GM19240 (cell line): ENCODE data around the gene PAX1.

Source experiments
- DNase-seq: peaks from one replicate; pipeline ENCODE4 v3.0.0; 2011; ENCODE audit warnings: low spot score; ENCODE audit not compliant: insufficient read length

Gene PAX1

GRCh38 chr20:21725892-21726291 is 20.4 kb downstream of the PAX1 start:
- DNase-seq, result no peak

DNA sequence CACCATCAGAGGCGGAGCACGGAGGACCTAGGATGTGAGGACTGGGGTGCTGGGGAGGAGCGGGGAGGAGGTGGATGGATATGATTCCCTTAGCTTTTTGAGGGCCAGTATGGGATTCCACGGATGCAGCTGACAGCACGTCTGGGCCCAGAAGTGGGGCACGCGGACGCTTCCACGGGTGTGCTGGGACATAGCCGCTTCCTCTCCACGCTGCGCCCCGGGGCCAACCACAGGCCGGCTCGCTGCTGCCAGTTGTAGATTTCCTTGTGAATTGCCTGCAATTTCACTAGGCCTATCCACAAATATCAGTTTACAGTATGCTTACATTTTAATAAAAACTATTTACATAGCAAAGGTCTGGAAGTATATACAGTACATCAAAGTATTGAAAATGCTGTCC is 23.9 kb downstream of the PAX1 start:
- no peak for DNase-seq

DNA sequence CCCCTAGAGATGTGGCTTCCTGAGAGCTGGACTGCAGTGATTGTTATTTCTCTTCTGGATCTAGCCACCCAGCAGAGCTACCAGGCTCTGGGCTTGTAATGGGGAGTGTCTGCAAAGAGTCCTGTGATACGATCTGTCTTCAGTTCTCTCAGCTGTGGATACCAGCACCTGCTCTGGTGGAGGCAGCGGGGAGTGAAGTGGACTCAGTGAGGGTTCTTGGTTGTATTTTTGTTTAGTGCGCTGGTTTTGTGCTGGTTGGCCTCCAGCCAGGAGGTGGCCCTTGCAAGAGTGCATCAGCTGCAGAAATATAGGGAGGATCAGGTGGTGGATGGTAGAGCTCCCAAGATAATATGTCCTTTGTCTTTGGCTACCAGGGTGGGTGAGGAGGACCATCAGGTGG is 33.7 kb downstream of the PAX1 start:
- no peak for DNase-seq

GRCh38 chr20:21739682-21740081 is 34.2 kb downstream of the PAX1 start:
- DNase-seq, result no peak

DNA sequence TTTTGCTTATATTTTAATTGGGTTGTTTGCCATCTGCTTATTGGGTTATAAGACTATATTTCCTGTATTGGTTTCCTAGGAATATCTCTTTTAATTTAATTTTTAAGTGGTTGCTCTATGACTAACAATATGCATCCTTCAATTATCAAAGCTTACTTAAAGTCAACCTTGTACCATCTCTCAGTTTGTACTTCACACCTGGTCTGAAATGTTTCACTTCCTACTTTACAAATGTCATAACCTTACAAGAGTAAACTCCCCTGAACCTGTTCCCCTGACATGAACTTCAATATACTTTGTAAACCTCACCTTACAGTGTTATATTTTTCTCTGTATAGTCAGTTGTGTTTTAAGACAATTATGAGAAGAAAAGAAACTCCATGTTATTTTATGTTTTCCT is 35.8 kb downstream of the PAX1 start:
- DNase-seq, result no peak

DNA sequence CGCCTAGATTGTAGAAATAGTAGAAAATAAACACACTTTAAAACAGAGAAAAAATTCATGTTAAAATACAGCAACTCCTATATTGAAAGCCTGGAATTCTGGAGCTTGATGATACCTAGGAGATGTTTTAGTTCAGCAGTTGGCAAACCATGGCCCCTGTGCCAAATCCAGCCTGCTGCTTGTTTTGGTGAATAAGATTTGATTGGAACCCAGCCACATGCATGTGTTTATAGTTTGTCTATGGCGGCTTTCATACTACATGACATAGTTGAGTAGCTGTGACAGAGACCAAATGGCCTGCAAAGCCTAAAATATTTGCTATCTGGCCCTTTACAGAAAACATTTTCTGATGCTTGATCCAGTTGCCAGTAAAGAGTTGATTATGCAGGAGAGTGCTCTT is 57.2 kb downstream of the PAX1 start:
- DNase-seq, result no peak

DNA sequence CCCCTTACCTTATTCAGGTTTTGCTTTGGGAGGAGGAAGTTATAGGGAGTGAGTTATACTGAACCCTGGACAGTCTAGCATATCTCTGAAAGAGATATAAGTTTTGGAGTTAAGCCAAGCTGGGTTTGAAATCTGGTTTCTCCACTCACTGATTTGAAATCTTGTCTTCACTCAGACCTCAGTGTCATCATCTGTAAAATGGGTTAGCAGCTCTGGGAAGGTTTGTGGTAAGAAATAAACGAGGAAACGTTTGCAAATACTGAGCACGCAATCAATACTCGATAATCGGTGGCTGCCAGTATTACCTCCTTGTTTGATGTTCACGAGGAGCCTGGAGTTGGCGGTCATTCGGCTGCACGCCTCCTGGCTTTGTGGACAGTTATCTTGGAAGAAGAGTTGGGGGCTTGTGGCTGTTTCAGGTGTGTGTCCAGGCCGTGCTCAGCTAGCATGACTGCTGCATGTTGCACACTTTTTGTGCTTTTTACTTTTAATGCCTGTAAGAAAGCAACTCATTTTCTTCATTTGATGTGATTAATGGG is 61.8 kb downstream of the PAX1 start:
- no peak for DNase-seq

DNA sequence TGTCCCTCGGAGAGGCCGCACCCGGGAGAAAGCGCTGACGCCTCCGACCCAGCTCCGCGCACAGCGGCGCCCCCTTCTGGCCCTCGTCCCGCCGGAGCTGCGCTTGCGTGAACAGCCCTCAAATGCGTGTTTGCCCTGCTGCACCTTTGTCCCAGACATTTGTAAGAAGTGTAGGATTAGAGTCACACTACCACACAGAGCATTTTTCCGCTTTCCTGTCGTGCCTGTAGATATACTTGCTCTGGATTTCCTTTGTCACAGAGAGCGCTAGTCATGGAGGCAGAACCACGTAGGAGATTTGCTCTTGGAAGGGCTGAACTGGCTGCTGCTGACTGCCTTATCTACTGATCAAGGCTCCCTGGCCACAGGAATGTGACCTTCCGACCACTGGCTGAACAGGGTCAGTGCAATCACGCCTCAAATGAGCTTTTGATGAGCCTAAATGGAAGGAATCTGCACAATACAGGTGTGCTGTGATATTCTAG is 62.3 kb downstream of the PAX1 start:
- DNase-seq, result no peak
